HG03025 (cell line): ENCODE results near the gene SH2B3.
A peak's percentile ranks its signal among the peaks of the same experiment; 100 is the strongest.

Source experiments
- ATAC-seq: cut with Tn5 transposase; IDR thresholded peaks from one replicate; pipeline ENCODE4 v1.9.1; 2021; ENCODE audit warnings: mild to moderate bottlenecking, moderate library complexity; ENCODE audit not compliant: unreplicated experiment, low FRiP score

SH2B3 gene

GRCh38 chr12:111442301-111443045 lies 36.8 kb downstream of the SH2B3 start:
- ATAC-seq = no peak

GRCh38 chr12:111443086-111443485 lies 37.4 kb downstream of the SH2B3 start:
- no peak for ATAC-seq

GRCh38 chr12:111443586-111443985 lies 37.9 kb downstream of the SH2B3 start:
- no peak for ATAC-seq

- ATAC-seq = peak; percentile 27
These were observed 38.7 kb downstream of the SH2B3 start for GRCh38 chr12:111444314-111444924.

GRCh38 chr12:111444925-111445725 lies 39.4 kb downstream of the SH2B3 start:
- ATAC-seq = peak; percentile 72

GRCh38 chr12:111445726-111446581 lies 40.2 kb downstream of the SH2B3 start:
- ATAC-seq = no peak

- ATAC-seq = no peak
These were observed 41.2 kb downstream of the SH2B3 start for GRCh38 chr12:111446631-111447570.

- ATAC-seq = no peak
These were observed 42.0 kb downstream of the SH2B3 start for GRCh38 chr12:111447571-111448265.

- ATAC-seq = no peak
These were observed 42.6 kb downstream of the SH2B3 start for GRCh38 chr12:111448266-111448830.

GRCh38 chr12:111448846-111449790 lies 43.4 kb downstream of the SH2B3 start:
- ATAC-seq = no peak

GRCh38 chr12:111450676-111451075 lies 45.0 kb downstream of the SH2B3 start:
- no peak for ATAC-seq

GRCh38 chr12:111451232-111451631 lies 45.5 kb downstream of the SH2B3 start:
- ATAC-seq = no peak

GRCh38 chr12:111451649-111452129 lies 46.0 kb downstream of the SH2B3 start:
- ATAC-seq = no peak

- ATAC-seq = no peak
These were observed 47.6 kb downstream of the SH2B3 start for GRCh38 chr12:111453071-111453989.

GRCh38 chr12:111454311-111454710 lies 48.6 kb downstream of the SH2B3 start:
- no peak for ATAC-seq
